ENCODE measurements around the gene TRABD2B.

DNA sequence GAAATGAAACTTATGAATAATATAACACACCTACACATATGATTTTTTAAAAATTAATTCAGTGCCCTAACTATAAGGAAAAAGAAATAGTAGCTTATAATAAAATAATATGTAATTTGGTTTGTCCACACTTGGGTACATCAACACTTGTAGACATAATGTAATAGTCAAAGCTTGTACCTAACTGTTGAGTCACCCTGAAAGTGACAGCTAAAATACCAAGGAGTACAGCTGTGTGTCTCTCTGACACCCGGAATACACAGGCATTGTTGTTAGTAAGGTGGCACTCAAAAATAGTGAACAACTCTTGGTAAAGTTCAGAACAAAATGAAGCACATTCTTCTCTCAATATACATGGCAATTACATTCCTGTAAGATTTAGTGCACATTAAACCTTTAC is 243.4 kb downstream of the TRABD2B start:
- TF ChIP-seq, protein P1, sequence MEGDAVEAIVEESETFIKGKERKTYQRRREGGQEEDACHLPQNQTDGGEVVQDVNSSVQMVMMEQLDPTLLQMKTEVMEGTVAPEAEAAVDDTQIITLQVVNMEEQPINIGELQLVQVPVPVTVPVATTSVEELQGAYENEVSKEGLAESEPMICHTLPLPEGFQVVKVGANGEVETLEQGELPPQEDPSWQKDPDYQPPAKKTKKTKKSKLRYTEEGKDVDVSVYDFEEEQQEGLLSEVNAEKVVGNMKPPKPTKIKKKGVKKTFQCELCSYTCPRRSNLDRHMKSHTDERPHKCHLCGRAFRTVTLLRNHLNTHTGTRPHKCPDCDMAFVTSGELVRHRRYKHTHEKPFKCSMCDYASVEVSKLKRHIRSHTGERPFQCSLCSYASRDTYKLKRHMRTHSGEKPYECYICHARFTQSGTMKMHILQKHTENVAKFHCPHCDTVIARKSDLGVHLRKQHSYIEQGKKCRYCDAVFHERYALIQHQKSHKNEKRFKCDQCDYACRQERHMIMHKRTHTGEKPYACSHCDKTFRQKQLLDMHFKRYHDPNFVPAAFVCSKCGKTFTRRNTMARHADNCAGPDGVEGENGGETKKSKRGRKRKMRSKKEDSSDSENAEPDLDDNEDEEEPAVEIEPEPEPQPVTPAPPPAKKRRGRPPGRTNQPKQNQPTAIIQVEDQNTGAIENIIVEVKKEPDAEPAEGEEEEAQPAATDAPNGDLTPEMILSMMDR (IDR thresholded peaks at IDR 0.05; ENCODE audit: low read depth, low read length, poor library complexity, severe bottlenecking), result no peak
- no peak for TF ChIP-seq EZH2phosphoT487 (IDR thresholded peaks at IDR 0.05; ENCODE audit: borderline replicate concordance, low read length)
